ENCODE measurements around the gene PEAK1.

The PEAK1 gene

DNA sequence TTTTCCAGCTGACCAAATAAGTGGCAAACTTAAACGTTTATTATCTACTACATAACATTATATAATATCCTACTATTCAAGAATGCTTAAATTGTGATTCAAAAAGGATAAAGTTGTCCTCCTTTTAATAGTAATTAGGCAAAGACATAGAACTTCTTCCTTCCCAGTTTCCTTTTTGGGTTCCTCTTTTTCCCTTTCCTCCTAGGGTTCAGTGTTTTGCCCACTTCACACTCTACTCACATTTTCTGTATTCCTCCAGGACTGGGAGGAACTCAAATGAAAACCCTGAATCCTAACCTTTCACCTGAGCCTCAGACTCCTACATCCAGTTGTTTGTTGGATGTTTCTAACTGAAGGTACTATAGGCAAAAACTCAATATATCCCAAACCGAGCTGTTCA is 132.5 kb downstream of the PEAK1 start:
- no peak for ATAC-seq
- TF ChIP-seq, protein P1, sequence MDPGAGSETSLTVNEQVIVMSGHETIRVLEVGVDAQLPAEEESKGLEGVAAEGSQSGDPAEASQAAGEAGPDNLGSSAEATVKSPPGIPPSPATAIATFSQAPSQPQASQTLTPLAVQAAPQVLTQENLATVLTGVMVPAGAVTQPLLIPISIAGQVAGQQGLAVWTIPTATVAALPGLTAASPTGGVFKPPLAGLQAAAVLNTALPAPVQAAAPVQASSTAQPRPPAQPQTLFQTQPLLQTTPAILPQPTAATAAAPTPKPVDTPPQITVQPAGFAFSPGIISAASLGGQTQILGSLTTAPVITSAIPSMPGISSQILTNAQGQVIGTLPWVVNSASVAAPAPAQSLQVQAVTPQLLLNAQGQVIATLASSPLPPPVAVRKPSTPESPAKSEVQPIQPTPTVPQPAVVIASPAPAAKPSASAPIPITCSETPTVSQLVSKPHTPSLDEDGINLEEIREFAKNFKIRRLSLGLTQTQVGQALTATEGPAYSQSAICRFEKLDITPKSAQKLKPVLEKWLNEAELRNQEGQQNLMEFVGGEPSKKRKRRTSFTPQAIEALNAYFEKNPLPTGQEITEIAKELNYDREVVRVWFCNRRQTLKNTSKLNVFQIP (CRISPR knock-in tag; IDR thresholded peaks at IDR 0.05; ENCODE audit: borderline replicate concordance, low read depth), result no peak
- no peak for TF ChIP-seq OSR1 (CRISPR knock-in tag; IDR thresholded peaks at IDR 0.05)
- no peak for TF ChIP-seq ZNF565 (CRISPR knock-in tag; conservative IDR thresholded peaks at IDR 0.05; ENCODE audit: low read depth)
- TF ChIP-seq, protein P2, sequence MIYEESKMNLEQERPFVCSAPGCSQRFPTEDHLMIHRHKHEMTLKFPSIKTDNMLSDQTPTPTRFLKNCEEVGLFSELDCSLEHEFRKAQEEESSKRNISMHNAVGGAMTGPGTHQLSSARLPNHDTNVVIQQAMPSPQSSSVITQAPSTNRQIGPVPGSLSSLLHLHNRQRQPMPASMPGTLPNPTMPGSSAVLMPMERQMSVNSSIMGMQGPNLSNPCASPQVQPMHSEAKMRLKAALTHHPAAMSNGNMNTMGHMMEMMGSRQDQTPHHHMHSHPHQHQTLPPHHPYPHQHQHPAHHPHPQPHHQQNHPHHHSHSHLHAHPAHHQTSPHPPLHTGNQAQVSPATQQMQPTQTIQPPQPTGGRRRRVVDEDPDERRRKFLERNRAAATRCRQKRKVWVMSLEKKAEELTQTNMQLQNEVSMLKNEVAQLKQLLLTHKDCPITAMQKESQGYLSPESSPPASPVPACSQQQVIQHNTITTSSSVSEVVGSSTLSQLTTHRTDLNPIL (CRISPR knock-in tag; IDR thresholded peaks at IDR 0.05; ENCODE audit: low read depth), result no peak

DNA sequence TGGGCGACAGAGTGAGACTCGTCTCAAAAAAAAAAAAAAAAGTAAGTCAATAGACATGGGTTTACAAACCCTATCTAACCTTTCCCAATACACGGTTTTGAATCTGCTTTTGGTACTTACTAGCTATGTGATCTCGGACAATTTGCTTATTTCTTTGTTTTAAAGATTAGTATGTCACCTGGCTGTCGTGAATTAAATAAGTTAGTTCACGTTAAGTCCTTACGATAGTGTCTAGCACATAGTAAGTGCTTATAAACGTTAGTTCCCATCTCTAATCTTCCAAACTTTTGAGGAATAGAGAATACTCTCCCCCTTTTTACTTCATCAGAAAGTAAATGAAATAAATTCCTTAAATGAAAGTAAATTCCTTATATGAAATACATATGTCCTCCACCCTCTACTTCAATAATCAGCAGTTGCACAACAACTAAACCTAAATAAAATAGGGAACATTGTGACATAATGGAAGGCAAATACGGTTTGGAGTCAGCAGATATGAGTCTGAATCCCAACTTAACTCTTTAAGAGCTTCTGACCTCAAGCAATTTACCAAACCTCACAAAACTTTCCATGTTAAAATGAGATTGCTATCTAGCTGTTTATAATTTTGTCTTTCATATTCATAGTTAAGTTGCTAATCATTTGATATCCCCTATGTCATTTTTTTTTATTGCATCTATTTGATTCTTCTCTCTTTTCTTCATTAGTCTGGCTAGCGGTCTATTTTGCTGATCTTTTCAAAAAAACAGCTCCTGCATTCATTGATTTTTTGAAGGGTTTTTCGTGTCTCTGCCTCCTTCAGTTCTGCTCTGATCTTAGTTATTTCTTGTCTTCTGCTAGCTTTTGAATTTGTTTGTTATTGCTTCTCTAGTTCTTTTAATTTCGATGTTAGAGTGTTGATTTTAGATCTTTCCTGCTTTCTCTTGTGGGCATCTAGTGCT is 134.6 kb downstream of the PEAK1 start:
- TF ChIP-seq PPARA (CRISPR knock-in tag; IDR thresholded peaks at IDR 0.05; ENCODE audit: borderline replicate concordance) (no peak), ARNTL (CRISPR knock-in tag; IDR thresholded peaks at IDR 0.05; ENCODE audit: borderline replicate concordance, low read depth) (no peak), CSDC2 (CRISPR knock-in tag; IDR thresholded peaks at IDR 0.05) (no peak), BACH2 (CRISPR knock-in tag; IDR thresholded peaks at IDR 0.05; ENCODE audit: borderline replicate concordance) (no peak), SNAI2 (CRISPR knock-in tag; IDR thresholded peaks at IDR 0.05) (no peak), TCF4 (CRISPR knock-in tag; IDR thresholded peaks at IDR 0.05; ENCODE audit: borderline replicate concordance) (no peak), CSRNP3 (CRISPR knock-in tag; IDR thresholded peaks at IDR 0.05) (no peak), ESRRG (CRISPR knock-in tag; IDR thresholded peaks at IDR 0.05) (no peak), OSR1 (CRISPR knock-in tag; IDR thresholded peaks at IDR 0.05) (no peak), ZFP30 (CRISPR knock-in tag; IDR thresholded peaks at IDR 0.05) (no peak), ZNF565 (CRISPR knock-in tag; conservative IDR thresholded peaks at IDR 0.05; ENCODE audit: low read depth) (no peak), ZNF8 (CRISPR knock-in tag; IDR thresholded peaks at IDR 0.05) (no peak)
- TF ChIP-seq, protein P2 (CRISPR knock-in tag; IDR thresholded peaks at IDR 0.05; ENCODE audit: low read depth), result no peak
- TF ChIP-seq, protein P3, sequence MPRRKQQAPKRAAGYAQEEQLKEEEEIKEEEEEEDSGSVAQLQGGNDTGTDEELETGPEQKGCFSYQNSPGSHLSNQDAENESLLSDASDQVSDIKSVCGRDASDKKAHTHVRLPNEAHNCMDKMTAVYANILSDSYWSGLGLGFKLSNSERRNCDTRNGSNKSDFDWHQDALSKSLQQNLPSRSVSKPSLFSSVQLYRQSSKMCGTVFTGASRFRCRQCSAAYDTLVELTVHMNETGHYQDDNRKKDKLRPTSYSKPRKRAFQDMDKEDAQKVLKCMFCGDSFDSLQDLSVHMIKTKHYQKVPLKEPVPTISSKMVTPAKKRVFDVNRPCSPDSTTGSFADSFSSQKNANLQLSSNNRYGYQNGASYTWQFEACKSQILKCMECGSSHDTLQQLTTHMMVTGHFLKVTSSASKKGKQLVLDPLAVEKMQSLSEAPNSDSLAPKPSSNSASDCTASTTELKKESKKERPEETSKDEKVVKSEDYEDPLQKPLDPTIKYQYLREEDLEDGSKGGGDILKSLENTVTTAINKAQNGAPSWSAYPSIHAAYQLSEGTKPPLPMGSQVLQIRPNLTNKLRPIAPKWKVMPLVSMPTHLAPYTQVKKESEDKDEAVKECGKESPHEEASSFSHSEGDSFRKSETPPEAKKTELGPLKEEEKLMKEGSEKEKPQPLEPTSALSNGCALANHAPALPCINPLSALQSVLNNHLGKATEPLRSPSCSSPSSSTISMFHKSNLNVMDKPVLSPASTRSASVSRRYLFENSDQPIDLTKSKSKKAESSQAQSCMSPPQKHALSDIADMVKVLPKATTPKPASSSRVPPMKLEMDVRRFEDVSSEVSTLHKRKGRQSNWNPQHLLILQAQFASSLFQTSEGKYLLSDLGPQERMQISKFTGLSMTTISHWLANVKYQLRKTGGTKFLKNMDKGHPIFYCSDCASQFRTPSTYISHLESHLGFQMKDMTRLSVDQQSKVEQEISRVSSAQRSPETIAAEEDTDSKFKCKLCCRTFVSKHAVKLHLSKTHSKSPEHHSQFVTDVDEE (CRISPR knock-in tag; IDR thresholded peaks at IDR 0.05), result no peak
- TF ChIP-seq, protein P1 (CRISPR knock-in tag; IDR thresholded peaks at IDR 0.05; ENCODE audit: borderline replicate concordance, low read depth), result no peak
- ATAC-seq, result no peak

DNA sequence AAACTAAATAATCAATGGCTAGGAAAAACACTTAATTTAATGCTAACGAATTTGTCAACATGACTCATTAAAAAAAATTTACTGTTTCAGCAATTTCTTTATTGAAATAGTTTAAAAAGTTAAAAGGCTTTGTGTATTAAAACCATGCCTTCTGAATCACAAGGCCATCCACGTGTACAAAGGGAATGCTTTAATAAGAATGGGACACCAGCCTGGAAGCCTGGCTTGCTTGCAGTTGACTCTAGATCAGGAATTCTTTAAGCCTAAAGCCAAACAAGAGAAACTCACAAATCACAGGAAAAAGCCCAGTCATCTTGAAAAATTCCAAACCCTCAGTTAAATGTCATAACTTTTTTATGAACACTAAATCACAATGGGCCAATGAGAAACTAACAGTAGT is 137.6 kb downstream of the PEAK1 start:
- ATAC-seq, result peak; percentile 94
- TF ChIP-seq PPARA (CRISPR knock-in tag; IDR thresholded peaks at IDR 0.05; ENCODE audit: borderline replicate concordance) (no peak), ISL1 (CRISPR knock-in tag; IDR thresholded peaks at IDR 0.05) (peak; percentile 49)

All from SK-N-SH treated with all-trans-retinoic acid at 6 μM for 48 hours (cell line).